Activated T-helper 1 cell treated with anti-CD3 and anti-CD28 coated beads, Interleukin-12 subunit alpha, Interleukin-12 subunit beta, Interleukin-2, Interleukin-4 antibody, amounts not matched to agents 30 ng/mL and 10 ng/mL and 1 ng/mL, durations not matched to agents 14 hours and 24 hours and 36 hours (primary cell): Measurements from ENCODE around the gene PIAS1. TPM values are rescaled to one million over a fixed set of nuclear protein-coding genes. Genes with fewer than 3 reads are reported as not detected.
A peak's percentile ranks its signal among the peaks of the same experiment; 100 is the strongest.
"Not testable (repeated sequence)": the region's sequence is repeated elsewhere in the genome, so short reads cannot be mapped to it uniquely, and the experiment has no call there.

Experiments
- DNase-seq: peaks from one replicate; pipeline ENCODE4 v3.0.0; 2021; ENCODE audit warnings: low spot score
- H3K27ac Mint-ChIP-seq: one replicate; pipeline ENCODE4 v1.8.0; 2021; ENCODE audit warnings: mild to moderate bottlenecking, mixed read lengths
- H3K27me3 Mint-ChIP-seq: one replicate; pipeline ENCODE4 v1.8.0; 2022; ENCODE audit warnings: mild to moderate bottlenecking, moderate library complexity, mixed read lengths; ENCODE audit not compliant: insufficient read depth
- H3K36me3 Mint-ChIP-seq: one replicate; pipeline ENCODE4 v1.8.0; 2021; ENCODE audit warnings: low read depth, mixed read lengths
- H3K4me1 Mint-ChIP-seq: one replicate; pipeline ENCODE4 v1.8.0; 2021; ENCODE audit warnings: low read depth, mixed read lengths
- H3K4me3 Mint-ChIP-seq: one replicate; pipeline ENCODE4 v1.8.0; 2021; ENCODE audit warnings: mild to moderate bottlenecking, moderate library complexity, mixed read lengths
- H3K9me3 Mint-ChIP-seq: one replicate; pipeline ENCODE4 v1.8.0; 2021; ENCODE audit warnings: mixed read lengths
- intact Hi-C: fragments of 100-400 bp; cut with micrococcal nuclease; formaldehyde crosslinking; loops from one replicate; pipeline ENCODE4 v1.15.1; 2024
- total RNA-seq: library from RNA; stranded (reverse); gene quantifications from 2 replicates; pipeline ENCODE4 v1.2.3, GENCODE V29; 2022

PIAS1 gene
- total RNA-seq, 1 donor from 2014 or later = 26.8 TPM

DNA sequence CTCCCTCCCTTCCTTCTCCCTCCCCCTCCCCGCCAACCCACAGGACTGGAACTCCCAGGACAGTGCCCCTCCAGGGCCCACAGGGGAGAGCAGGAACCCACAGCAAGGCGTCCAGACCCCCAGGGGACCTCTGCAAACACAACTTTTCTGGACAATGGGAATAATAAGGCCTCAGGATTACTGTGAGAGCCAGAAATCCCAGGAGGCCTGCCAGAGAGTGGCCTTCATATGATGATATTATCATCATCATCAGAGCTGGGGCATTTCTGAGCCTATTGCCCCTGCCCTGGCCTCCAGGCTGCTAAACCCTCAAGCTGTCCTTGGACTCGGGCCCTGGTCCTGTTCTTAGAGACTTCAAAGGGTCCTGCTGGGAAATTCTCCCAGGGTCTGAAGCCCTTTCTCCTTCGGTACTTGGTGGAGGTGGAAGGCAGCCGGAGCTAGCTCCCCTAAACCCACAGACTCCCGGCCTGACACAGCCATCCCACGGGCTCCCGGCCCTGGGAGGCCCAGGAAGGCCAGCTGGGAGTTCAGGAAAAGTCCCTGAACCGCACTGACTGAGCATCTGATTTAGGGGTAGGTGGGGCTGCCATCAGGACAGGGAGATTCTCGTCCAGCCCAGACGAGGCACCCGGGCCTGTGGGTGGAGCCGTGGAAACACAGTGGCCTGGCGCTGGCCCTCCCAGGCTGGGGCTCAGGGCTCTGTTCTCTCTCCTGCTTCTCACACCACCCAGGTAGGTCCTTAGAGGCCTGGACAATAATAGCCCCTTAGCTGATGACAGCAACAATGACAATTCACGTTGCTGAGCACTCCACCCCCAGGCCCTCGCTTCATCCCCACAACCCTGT is 146.1 kb downstream of the PIAS1 start:
- H3K9me3 Mint-ChIP-seq = no peaks in the 10 kb centered on the region
- H3K4me3 Mint-ChIP-seq = no peak overlapping the region
- peaks cover 8% of the 10 kb centered on the region for H3K36me3 Mint-ChIP-seq
- H3K27me3 Mint-ChIP-seq = no peaks in the 10 kb centered on the region
- no peak for DNase-seq
- intact Hi-C loops = no loop called here
- H3K4me1 Mint-ChIP-seq = peaks cover 18% of the 10 kb centered on the region
- no peak overlapping the region for H3K27ac Mint-ChIP-seq

DNA sequence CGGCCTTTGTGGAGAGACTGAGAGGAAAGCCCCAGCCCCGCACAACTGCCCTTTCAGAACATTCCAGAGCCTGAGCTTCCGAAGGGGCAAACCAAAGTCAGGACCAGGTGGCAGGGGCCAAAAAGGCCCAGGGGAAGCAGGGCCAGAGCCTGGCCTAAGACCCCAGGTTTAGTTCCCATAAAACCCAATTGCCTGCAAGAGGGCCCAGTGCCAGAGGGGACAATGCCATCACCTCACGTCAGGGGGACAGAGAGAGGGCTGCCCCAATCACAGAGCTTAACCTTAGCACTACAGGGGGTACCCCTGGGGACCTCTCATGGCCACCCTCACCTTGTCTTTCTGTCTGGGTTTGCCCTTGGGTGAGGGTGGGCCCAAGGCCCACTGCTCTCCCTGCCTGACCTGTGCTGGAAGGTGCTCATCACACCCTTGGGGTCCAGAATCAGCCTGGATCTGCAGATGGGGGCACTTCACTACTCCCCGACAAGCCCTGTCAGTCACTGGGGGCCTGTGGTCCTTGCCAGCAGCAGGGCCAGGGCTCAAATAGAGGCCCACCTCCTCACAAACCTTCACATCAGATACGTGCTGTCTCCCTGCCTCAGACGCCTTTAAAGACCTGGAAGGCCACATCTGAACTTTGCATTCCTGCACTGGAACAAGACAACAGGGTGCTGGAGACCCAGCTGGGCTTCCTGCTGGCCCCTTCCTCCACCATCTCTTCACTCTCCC is 147.2 kb downstream of the PIAS1 start:
- intact Hi-C loops = no loop called here
- no peak for DNase-seq
- Mint-ChIP-seq H3K36me3 (peaks cover 7% of the 10 kb centered on the region), H3K4me3 (no peak overlapping the region), H3K27ac (peak overlapping the region; percentile 9), H3K9me3 (no peaks in the 10 kb centered on the region), H3K4me1 (peaks cover 25% of the 10 kb centered on the region), H3K27me3 (no peaks in the 10 kb centered on the region)

DNA sequence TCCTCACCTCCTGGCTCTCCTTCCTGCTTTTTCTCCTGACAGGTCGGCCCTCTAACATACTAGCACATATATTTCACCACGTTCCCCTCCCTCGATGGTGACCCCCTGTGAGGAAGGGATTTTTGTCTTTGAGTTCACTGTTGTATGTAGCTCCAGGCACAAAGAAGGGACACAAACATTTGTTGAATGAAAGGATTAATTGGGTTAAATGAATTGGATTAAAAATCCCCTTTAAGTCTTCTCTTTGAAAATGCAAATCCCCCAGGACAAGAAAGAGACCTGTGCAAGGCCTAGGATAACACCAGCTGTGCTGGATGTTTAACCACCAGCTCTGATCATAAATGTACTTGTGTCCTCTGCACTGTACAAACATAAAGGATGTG is 147.8 kb downstream of the PIAS1 start:
- Mint-ChIP-seq H3K36me3 (peaks cover 7% of the 10 kb centered on the region), H3K4me1 (peaks cover 28% of the 10 kb centered on the region), H3K27me3 (no peaks in the 10 kb centered on the region), H3K4me3 (no peak overlapping the region), H3K9me3 (no peaks in the 10 kb centered on the region), H3K27ac (peak overlapping the region; percentile 9)
- intact Hi-C loops = no loop called here
- no peak for DNase-seq

DNA sequence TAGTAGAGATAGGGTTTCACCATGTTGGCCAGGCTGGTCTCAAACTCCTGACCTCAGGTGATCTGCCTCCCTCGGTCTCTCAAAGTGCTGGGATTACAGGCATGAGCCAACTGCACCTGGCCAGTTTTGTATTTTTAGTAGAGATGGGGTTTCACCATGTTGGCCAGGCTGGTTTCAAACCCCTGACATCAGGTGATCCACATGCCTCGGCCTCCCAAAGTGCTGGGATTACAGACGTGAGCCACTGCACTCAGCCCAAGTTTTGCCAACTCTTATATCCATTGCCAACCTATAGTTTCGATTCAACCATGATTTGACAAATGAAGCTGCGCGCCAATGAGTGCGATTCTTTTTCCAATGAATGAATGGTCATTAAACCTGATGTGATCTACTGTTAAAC is 148.9 kb downstream of the PIAS1 start:
- H3K27ac Mint-ChIP-seq, H3K36me3 Mint-ChIP-seq, H3K4me3 Mint-ChIP-seq, DNase-seq, H3K9me3 Mint-ChIP-seq, H3K27me3 Mint-ChIP-seq, intact Hi-C loops: not testable (repeated sequence)
- peaks cover 35% of the 10 kb centered on the region for H3K4me1 Mint-ChIP-seq

DNA sequence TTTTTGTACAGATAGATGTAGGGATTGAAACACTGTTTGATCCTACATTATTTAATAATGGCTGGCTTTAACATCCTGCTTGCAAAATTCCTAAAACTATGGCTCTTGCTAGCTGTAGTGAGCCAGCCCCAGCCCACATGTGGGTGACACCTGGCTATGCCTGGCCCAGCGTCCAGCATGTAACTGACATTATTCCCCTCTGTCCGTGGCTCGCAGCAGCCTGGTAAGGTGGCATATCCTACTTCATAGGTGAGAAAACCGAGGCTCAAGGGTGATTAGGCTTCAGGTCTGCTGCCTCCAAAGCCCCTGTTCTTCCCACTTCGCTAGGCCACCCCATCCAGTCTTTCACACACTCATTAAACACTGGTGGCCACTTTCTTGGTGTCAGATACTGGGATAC is 149.4 kb downstream of the PIAS1 start:
- intact Hi-C loops = no loop called here
- no peak overlapping the region for H3K4me3 Mint-ChIP-seq

DNA sequence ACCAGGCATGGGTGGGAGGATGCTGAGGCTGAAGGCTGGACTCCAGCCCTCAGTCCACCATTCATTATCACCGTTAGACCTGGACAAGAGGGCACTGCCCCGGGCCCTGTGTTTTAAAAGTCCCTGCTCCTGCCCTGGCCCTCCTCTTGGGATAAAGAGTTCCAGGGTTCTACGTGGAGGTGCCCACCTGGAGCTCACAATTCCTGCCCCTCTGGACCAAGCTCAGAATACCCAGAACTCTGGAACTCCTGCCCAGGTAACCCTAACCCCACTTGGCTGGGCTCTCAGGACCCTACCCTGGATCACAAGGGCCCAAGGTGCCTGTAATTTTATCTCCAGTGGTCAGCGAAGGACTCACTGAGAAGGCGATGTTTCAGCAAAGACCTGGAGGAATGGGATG is 149.8 kb downstream of the PIAS1 start:
- peaks cover 45% of the 10 kb centered on the region for H3K4me1 Mint-ChIP-seq

More for the DNA sequence above, 149.4 kb downstream of the PIAS1 start:
- DNase-seq = no peak
- Mint-ChIP-seq H3K4me1 (peaks cover 40% of the 10 kb centered on the region), H3K9me3 (no peaks in the 10 kb centered on the region), H3K36me3 (peaks cover 5% of the 10 kb centered on the region), H3K27ac (no peak overlapping the region), H3K27me3 (no peaks in the 10 kb centered on the region)

DNA sequence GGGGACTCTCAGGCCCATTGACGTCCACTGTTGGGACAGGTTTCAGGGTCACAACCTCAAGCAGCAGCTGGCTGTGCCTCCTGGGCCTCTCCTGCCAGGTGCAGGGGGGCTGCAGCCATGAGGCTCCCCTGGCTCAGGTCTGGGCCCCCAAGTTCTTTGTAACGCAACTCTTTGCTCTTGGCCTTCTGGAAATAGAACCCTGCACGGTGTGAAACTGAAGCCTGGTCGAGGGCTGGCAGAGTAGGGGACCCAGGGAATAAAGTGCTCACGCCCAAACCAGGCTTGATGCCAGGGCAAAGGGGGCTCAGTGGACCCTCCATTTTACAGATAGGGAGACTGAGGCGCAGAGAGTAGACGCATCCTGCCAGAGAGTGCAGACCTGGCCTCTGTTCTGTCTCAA is 150.2 kb downstream of the PIAS1 start:
- no peak for DNase-seq
- Mint-ChIP-seq H3K27ac (no peak overlapping the region), H3K4me3 (peak overlapping the region; percentile 73), H3K4me1 (peaks cover 49% of the 10 kb centered on the region), H3K9me3 (no peaks in the 10 kb centered on the region), H3K36me3 (peaks cover 8% of the 10 kb centered on the region), H3K27me3 (no peaks in the 10 kb centered on the region)
- intact Hi-C loops = no loop called here

More for the DNA sequence above, 149.8 kb downstream of the PIAS1 start:
- Mint-ChIP-seq H3K4me3 (no peak overlapping the region), H3K36me3 (peaks cover 8% of the 10 kb centered on the region), H3K9me3 (no peaks in the 10 kb centered on the region), H3K27me3 (no peaks in the 10 kb centered on the region), H3K27ac (no peak overlapping the region)
- intact Hi-C loops = no loop called here
- DNase-seq = no peak

DNA sequence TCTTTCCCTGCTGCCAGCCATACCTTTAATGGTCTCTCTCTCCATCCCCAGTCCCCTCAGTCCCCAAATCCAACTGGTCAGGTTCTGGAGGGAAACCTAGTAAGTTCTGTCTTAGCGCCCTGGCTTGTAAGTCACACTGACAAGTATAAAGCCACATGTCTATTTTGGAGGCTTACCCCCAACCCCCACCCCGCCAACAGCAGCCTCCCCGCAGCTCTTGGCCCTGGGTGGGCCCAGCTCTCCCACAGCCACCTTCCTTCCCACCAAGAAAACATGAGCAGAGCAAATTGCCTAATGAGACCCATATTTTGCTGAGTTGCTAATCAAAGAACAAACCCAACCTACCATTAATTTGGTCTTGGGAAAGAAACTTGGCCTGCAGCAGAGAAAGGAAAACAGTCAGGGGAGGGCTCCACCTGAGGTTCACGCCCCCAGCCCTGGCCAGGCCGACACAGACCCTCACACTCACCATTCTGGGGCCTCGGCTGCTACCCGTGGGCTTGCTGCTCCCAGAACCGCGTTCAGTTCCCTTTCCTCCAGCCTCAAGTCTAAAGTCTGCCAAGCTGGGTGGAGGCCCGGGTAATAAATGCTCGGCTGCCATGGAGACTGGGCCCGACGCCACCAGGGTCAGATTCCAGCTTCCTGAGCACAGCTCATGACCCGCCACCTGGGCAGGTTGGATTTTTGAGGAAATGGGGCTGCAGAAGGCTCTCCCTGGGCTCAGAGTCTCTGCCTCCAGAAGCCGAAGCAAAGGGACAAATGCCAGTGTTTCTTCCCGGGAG is 150.9 kb downstream of the PIAS1 start, which contains the start of gene CALML4:
CALML4 (minus strand) TSS at position 557 of the 782 bp plus-strand sequence; CDS start at position 472, 85 bp downstream.
- no peaks in the 10 kb centered on the region for H3K27me3 Mint-ChIP-seq
- intact Hi-C loops = no loop called here
- peak within 1 kb of the TSS; percentile 73 for H3K4me3 Mint-ChIP-seq
- H3K36me3 Mint-ChIP-seq = peaks cover 8% of the 10 kb centered on the region
- H3K4me1 Mint-ChIP-seq = peaks cover 55% of the 10 kb centered on the region
- peak within 1 kb of the TSS; percentile 67 for H3K27ac Mint-ChIP-seq
- DNase-seq = no peak
- H3K9me3 Mint-ChIP-seq = no peaks in the 10 kb centered on the region

DNA sequence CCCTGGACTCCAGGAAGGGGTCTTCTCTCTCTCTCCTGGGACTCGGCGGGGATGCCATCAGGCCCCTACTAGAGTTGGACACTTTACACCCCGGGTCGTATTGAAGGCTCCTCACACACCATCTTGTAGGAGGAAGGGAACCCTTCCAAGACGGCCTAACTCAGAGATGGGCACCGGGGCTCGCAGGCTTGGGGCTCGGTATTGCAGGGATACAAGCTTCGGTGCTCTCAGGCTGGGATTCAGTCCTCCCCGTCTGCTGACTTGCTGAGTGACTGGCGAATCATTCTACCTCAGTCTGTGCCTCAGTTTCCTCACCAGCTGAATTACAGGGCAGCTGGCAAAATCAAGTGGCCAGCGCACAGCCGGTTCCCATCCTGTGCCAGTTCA is 151.4 kb downstream of the PIAS1 start:
- no peaks in the 10 kb centered on the region for H3K9me3 Mint-ChIP-seq
- intact Hi-C loops = no loop called here
- no peak for DNase-seq
- no peak overlapping the region for H3K27ac Mint-ChIP-seq
- peaks cover 8% of the 10 kb centered on the region for H3K36me3 Mint-ChIP-seq
- peaks cover 58% of the 10 kb centered on the region for H3K4me1 Mint-ChIP-seq
- no peaks in the 10 kb centered on the region for H3K27me3 Mint-ChIP-seq
- H3K4me3 Mint-ChIP-seq = peak overlapping the region; percentile 73

DNA sequence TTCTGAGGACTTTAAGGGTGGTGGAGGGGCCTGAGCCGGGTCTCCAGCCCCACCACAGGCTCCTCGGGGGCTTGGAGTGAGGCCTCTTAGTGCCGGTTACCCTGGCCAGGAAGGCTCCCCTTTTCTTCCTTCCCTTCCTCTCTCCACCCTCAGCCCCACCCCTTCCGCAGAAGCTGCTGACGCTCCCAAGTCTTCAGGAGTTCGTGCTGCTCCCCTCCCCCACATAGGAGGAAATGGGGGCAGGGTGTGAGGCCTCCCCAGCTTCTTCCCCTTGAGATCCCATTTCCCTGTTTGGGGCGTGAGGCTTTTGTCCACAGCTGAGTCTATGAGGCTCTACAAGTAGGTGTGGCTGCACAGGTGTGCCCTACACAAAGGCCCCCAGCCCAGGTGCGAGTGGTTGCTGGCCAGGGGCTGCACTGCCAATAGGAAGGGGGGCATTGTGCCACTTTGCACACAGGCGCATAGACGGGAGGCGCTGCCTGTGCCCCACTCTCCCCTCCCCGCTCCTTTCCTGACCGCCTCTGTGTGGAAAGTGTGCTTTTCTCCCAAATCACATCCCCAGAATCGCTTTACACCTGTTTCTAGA is 151.9 kb downstream of the PIAS1 start:
- H3K9me3 Mint-ChIP-seq = no peaks in the 10 kb centered on the region
- no peaks in the 10 kb centered on the region for H3K27me3 Mint-ChIP-seq
- peaks cover 58% of the 10 kb centered on the region for H3K4me1 Mint-ChIP-seq
- peak overlapping the region; percentile 67 for H3K27ac Mint-ChIP-seq
- H3K4me3 Mint-ChIP-seq = peak overlapping the region; percentile 73
- no peak for DNase-seq
- intact Hi-C loops = no loop called here
- peaks cover 8% of the 10 kb centered on the region for H3K36me3 Mint-ChIP-seq

DNA sequence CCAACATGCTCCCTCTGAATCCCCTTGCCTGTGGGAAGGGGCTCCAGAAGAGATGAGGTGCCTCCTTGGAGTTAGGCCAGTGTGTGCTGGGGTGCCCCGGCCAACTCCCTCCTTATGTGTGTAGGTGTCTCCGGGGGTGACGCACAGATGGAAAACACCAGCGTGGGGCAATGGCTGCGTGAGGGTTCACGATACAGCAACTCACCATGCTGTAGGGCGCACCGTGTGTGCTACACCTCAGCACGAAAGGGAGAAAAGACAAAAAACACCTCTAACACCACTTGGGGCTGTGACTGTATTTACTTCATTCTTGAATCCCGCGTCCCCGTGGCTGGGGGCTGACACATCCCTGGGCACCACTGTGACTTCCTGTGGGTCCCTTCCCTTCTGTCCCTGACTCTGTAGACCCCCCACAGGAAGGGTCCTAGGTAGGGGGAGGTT is 152.6 kb downstream of the PIAS1 start:
- Mint-ChIP-seq H3K27me3 (no peaks in the 10 kb centered on the region), H3K27ac (peak overlapping the region; percentile 29), H3K4me3 (no peak overlapping the region), H3K36me3 (peaks cover 8% of the 10 kb centered on the region), H3K4me1 (peaks cover 56% of the 10 kb centered on the region), H3K9me3 (no peaks in the 10 kb centered on the region)
- intact Hi-C loops = no loop called here
- no peak for DNase-seq

DNA sequence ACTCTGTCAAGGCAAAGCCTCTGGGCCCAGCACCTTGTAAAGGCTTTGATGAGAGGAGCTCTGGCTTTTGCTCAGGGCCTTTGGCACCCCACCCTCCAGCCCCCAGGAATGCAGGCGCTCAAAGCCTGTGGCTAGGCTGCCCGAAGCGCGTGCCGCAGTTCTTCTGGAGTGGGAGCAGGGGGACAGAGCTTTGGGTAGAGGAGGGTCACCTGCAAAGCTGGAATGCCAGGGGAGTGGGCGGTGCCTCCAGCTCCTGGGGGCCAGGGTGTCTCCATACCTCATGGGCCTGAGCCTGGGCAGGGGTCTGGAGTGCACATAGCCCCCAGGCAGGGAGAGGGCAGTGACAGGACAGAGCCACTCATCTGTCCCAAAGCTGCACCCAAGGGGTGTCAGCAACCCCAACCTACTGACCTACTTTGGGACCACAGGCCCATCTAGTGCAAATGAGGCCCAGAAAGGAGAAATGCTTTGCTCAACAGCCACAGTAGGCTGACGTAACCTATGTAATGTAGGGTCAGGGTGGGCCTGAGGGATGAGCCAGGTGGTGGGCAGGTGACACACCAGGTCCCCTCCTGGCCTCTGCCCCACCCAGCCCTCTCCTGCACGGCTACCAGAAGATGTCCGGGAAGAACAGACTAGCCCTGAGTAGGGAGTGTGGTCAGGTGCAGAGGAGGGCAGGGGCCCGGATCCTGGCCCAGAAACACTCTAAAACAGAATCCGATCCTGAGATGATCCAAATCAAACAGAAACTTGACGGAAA is 153.2 kb downstream of the PIAS1 start:
- no peak for DNase-seq
- peak overlapping the region; percentile 55 for H3K27ac Mint-ChIP-seq
- H3K4me1 Mint-ChIP-seq = peaks cover 52% of the 10 kb centered on the region
- H3K36me3 Mint-ChIP-seq = peaks cover 8% of the 10 kb centered on the region
- no peaks in the 10 kb centered on the region for H3K27me3 Mint-ChIP-seq
- H3K4me3 Mint-ChIP-seq = no peak overlapping the region
- H3K9me3 Mint-ChIP-seq = no peaks in the 10 kb centered on the region
- intact Hi-C loops = no loop called here
